OCI-LY3 (cell line): ENCODE data around the gene DNAH10.

ENCODE experiments used
- CTCF ChIP-seq: fragments of 200-600, 300-600 bp; sonication (generic); IDR thresholded peaks from 2 replicates; pipeline ENCODE4 v1.5.1; 2014; ENCODE audit warnings: antibody characterized with exemption, low read length, low read depth
- EZH2phosphoT487 ChIP-seq: fragments of 200-600 bp; shearing (Covaris generic); IDR thresholded peaks from 2 replicates; pipeline ENCODE4 v1.6.1; 2018; ENCODE audit warnings: antibody characterized with exemption, mixed run types, low read depth

- TF ChIP-seq CTCF (no peak), EZH2phosphoT487 (no peak)
These were observed 70.0 kb downstream of the DNAH10 start for GRCh38 chr12:123832052-123832451.
